ENCODE data around the gene FGFR3. TPM values are rescaled to one million over a fixed set of nuclear protein-coding genes. Genes with fewer than 3 reads are reported as not detected.

Gene FGFR3
- polyA plus RNA-seq, 1 donor from 2014 or later = 0.48 TPM

- Histone ChIP-seq H3K27me3 (ENCODE audit: insufficient read depth, low read depth, low read length) (no peaks in the 10 kb centered on the region), H4K20me1 (ENCODE audit: insufficient read depth) (no peaks in the 10 kb centered on the region), H3K27ac (ENCODE audit: low read length) (no peak overlapping the region), H3F3A (ENCODE audit: insufficient read depth, low read length, poor library complexity, severe bottlenecking) (no peaks in the 10 kb centered on the region), H3K79me2 (replicated peaks; ENCODE audit: insufficient read depth, low read length) (no peaks in the 10 kb centered on the region), H3K9me2 (ENCODE audit: insufficient read depth, low read length) (no peaks in the 10 kb centered on the region), H3K36me3 (ENCODE audit: insufficient read depth, low read length) (peaks cover 5% of the 10 kb centered on the region), H3K4me3 (ENCODE audit: low read length) (no peak overlapping the region), H3K4me2 (ENCODE audit: low read length) (no peak overlapping the region), H3K9ac (ENCODE audit: low read length) (no peak overlapping the region), H3K9me3 (ENCODE audit: low read length) (no peaks in the 10 kb centered on the region), H2AFZ (ENCODE audit: low read depth, low read length) (no peak overlapping the region)
- TF ChIP-seq, protein P1, sequence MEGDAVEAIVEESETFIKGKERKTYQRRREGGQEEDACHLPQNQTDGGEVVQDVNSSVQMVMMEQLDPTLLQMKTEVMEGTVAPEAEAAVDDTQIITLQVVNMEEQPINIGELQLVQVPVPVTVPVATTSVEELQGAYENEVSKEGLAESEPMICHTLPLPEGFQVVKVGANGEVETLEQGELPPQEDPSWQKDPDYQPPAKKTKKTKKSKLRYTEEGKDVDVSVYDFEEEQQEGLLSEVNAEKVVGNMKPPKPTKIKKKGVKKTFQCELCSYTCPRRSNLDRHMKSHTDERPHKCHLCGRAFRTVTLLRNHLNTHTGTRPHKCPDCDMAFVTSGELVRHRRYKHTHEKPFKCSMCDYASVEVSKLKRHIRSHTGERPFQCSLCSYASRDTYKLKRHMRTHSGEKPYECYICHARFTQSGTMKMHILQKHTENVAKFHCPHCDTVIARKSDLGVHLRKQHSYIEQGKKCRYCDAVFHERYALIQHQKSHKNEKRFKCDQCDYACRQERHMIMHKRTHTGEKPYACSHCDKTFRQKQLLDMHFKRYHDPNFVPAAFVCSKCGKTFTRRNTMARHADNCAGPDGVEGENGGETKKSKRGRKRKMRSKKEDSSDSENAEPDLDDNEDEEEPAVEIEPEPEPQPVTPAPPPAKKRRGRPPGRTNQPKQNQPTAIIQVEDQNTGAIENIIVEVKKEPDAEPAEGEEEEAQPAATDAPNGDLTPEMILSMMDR (IDR thresholded peaks at IDR 0.05; ENCODE audit: poor library complexity, severe bottlenecking) = no peak
- TF ChIP-seq EP300 (conservative IDR thresholded peaks at IDR 0.05; ENCODE audit: poor library complexity, severe bottlenecking) (no peak), EZH2 (IDR thresholded peaks at IDR 0.05; ENCODE audit: borderline replicate concordance, insufficient read depth, low read length, poor library complexity, severe bottlenecking) (no peak), MXI1 (conservative IDR thresholded peaks at IDR 0.05; ENCODE audit: poor library complexity, severe bottlenecking) (no peak), TAF1 (IDR thresholded peaks at IDR 0.05; ENCODE audit: low read depth) (no peak), POLR2AphosphoS5 (IDR thresholded peaks at IDR 0.05) (no peak), RAD21 (conservative IDR thresholded peaks at IDR 0.05) (no peak), SMC3 (conservative IDR thresholded peaks at IDR 0.05; ENCODE audit: poor library complexity) (no peak), REST (IDR thresholded peaks at IDR 0.05; ENCODE audit: borderline replicate concordance) (no peak)
These were observed 40.4 kb downstream of the FGFR3 start for GRCh38 chr4:1833307-1834046.

DNA sequence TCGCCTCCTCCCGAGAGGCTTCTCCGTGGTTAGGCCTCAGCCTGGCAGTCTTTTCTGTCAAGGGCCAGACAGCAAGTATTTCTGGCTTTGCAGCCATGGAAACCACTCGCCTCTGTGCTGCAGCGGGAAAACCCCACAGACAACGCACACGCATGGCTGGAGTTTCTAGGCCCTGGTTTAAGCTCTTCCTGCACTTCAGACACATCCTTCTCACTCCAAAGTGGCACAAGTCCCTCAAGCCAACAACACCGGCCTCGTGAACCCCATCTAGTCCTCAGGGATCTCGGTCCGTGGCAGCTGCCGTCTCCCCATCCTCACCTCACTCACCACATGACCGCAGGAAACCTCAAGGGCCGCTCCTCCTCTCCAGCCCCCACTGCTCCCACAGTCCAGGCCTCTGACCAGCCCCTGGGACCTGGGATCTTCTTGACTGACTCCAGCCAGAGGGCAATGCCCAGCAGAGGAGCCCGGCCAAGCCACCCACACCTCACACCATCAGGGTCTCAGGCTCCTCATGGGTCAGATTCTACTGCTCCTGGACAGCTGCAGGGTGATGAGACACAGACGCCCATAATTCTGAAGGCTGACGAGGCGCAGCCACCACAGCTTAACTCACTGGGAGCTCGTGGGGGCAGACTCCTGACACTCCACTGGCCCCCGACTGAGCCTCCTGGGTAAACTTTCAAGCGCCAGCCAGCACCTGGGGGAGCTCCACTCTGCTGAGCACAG lies 41.1 kb downstream of the FGFR3 start:
- Histone ChIP-seq H3K9ac (ENCODE audit: low read length) (no peak overlapping the region), H3K9me3 (ENCODE audit: low read length) (no peaks in the 10 kb centered on the region), H3K79me2 (replicated peaks; ENCODE audit: insufficient read depth, low read length) (no peaks in the 10 kb centered on the region), H3K36me3 (ENCODE audit: insufficient read depth, low read length) (peaks cover 5% of the 10 kb centered on the region), H3K4me2 (ENCODE audit: low read length) (no peak overlapping the region), H2AFZ (ENCODE audit: low read depth, low read length) (no peak overlapping the region), H4K20me1 (ENCODE audit: insufficient read depth) (no peaks in the 10 kb centered on the region), H3F3A (ENCODE audit: insufficient read depth, low read length, poor library complexity, severe bottlenecking) (no peaks in the 10 kb centered on the region), H3K4me3 (ENCODE audit: low read length) (no peak overlapping the region), H3K27me3 (ENCODE audit: insufficient read depth, low read depth, low read length) (no peaks in the 10 kb centered on the region), H3K9me2 (ENCODE audit: insufficient read depth, low read length) (no peaks in the 10 kb centered on the region), H3K27ac (ENCODE audit: low read length) (no peak overlapping the region)
- no peak for TF ChIP-seq POLR2AphosphoS5 (IDR thresholded peaks at IDR 0.05)
- no peak for TF ChIP-seq TAF1 (IDR thresholded peaks at IDR 0.05; ENCODE audit: low read depth)
- no peak for TF ChIP-seq MXI1 (conservative IDR thresholded peaks at IDR 0.05; ENCODE audit: poor library complexity, severe bottlenecking)
- TF ChIP-seq REST (IDR thresholded peaks at IDR 0.05; ENCODE audit: borderline replicate concordance) = no peak
- no peak for TF ChIP-seq EZH2 (IDR thresholded peaks at IDR 0.05; ENCODE audit: borderline replicate concordance, insufficient read depth, low read length, poor library complexity, severe bottlenecking)
- no peak for TF ChIP-seq EP300 (conservative IDR thresholded peaks at IDR 0.05; ENCODE audit: poor library complexity, severe bottlenecking)
- TF ChIP-seq RAD21 (conservative IDR thresholded peaks at IDR 0.05) = no peak
- TF ChIP-seq SMC3 (conservative IDR thresholded peaks at IDR 0.05; ENCODE audit: poor library complexity) = no peak
- TF ChIP-seq, protein P1 (IDR thresholded peaks at IDR 0.05; ENCODE audit: poor library complexity, severe bottlenecking) = no peak
